Posterior cingulate gyrus (tissue), 11 donors: ENCODE data around the gene NR2F2.

Experiments used
- DNase-seq, 10 donors: peaks; one replicate each; pipeline versions ENCODE4 v3.0.0 to v3.0.0-alpha.2; 2020 to 2021; ENCODE audit warnings: mixed read lengths in 3 of 10
- intact Hi-C: fragments of 100-400 bp; cut with DNase I; formaldehyde crosslinking; loops from one replicate; pipeline ENCODE4 v1.15.1; 2023

Gene NR2F2

DNA sequence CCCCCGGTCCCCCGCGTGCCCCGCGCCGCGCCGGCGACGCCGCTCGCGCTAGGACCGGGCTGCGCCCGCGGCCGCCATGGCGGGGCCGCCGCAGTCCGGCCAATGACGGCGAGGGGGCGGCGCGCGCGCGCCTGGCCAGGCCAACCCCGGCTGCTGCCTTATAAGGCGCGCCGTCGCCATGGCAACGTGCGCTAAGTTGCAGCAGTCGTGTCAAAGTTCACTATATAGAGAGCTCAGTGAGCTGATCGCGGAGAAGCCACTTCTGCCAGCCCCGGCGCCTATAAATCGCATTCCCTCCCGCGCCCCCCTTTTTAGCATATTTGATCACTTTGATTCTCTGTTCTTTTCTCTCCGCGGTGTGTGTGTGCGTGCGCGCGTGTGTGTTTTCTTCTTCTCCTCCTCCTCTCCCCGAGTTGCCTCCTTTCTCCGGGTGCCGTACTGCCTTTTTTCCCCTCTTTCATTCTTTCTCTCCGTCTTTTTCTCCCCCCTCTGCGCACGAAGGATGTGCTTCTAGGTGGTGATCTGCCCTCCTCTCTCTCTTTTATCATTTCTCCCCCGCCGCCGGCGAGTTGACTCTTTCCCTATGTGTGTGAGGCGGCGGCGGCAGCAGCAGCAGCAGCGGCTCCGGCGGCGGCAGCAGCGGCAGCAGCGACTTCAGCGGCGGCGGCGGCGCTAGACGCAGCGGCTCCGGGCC, at the start of gene NR2F2:
Gene NR2F2, plus strand, starts transcription at position 251 of the 694 bp plus-strand sequence. CDS start 1,406 bp downstream, outside the sequence.
- peak in 9 of 10 donors; percentile 60 to 94 (median 75) for DNase-seq
- intact Hi-C loops, result no loop called here

GRCh38 chr15:96285305-96285704, 45.2 kb upstream of the NR2F2 start:
- intact Hi-C loops, result no loop called here
- no peak for DNase-seq

- no peak for DNase-seq
- intact Hi-C loops, result no loop called here
These were observed 44.7 kb upstream of the NR2F2 start for GRCh38 chr15:96285729-96286254.

GRCh38 chr15:96290679-96291078, 39.8 kb upstream of the NR2F2 start:
- intact Hi-C loops, result no loop called here
- no peak for DNase-seq

- no peak for DNase-seq
- intact Hi-C loops, result no loop called here
These were observed 37.9 kb upstream of the NR2F2 start for GRCh38 chr15:96292635-96293034.

DNA sequence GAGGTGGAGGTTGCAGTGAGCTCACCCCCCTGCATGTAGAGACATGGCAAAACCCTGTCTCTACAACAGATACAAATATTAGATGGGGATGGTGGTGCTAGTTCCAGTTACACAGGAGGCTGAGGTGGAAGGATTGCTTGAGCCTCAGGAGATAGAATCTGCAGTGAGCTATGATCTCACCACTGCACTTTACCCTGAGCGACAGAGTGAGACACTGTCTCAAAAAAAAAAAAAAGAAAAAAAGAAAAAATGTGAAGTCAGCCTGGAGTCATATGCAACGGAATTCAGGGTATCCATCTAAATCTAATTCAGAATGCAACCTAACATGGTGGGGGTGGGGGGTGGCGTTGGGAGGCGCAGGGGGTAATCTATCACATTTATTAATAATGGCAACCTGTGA, 37.1 kb upstream of the NR2F2 start:
- no peak for DNase-seq
- intact Hi-C loops, result no loop called here

DNA sequence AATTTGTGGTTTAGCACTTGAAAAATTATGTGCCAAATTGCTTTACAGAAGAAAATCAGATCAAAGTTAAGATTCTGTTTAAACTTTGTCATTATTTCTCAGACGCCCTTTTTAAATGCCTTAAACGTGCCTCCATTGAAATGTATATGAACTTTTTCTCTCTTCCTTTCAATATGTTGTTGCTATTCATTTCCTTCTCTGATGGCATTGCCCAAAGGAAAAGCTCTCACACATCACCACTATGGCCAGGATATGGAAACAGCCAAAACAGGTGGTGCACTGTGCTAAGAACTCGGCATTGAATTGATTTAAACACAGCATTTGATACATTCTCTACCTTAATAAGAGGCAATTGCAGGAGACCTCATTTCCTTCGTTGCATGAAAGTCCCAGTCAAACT, 35.7 kb upstream of the NR2F2 start:
- intact Hi-C loops, result no loop called here
- no peak for DNase-seq

DNA sequence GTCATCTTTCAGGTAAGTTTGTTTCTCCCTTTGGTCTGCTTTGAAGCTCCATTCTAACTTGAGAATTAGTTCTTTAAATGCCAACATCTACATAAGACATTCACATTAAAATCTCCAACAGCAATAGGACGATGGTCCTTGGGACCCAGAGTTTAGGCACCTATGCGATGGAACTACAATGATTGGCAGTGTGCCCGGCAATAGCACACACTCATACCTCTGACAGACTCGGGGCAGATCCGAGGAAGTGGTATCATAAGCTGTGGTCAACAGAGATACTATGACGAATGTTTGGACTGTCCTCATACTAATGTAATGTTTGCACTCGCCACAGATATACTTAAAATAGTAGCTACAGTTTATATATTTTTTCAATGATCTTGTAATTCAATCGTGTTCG, 34.2 kb upstream of the NR2F2 start:
- intact Hi-C loops, result no loop called here
- DNase-seq, result no peak

DNA sequence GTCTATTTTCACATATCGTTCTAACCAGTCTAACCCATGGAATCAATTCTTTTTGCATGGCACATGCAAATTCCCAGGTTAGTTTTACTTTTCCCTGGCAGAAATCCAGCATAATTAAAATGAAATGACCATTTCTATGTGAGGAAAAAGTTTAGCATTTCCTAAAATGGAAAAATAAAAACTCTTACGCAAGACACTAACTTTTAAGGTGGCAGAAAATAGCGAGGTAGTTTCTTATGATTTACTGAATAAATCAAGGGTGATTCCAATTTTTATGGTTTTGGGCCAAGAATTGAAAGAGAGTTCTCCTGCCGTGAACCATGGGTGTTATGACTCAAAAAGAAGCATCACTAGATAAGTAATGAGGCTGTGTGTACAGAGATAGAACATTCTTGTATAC, 32.7 kb upstream of the NR2F2 start:
- intact Hi-C loops, result no loop called here
- no peak for DNase-seq

- no peak for DNase-seq
- intact Hi-C loops, result no loop called here
These were observed 32.3 kb upstream of the NR2F2 start for GRCh38 chr15:96298217-96298616.

GRCh38 chr15:96300836-96301235, 29.7 kb upstream of the NR2F2 start:
- intact Hi-C loops, result no loop called here
- no peak for DNase-seq

DNA sequence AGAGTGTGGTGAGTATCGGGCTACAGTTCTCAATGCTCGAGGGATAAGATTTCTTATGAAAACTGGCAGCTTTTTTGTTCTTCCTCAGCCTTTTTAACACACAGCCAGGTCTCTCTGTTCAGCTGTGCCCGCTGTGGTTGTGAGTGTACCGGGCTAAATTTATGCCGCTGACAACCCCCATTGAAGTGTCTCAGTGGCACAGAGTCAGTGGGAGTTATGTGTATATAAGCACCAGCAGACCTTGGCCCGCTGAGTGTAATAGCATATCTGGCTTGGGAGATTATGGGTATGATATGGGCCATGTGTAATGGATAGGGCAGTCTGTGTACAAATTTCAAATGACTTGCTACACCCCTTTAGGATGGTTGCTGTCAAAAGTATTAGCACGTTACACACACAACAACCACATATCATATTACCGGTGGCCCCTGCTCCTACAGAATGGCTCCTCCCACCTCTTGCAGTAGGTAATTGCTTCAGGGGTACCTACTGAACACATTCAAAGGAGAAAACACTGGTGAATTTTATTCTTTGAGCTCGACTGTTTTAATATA, 26.9 kb upstream of the NR2F2 start:
- no peak for DNase-seq
- intact Hi-C loops, result no loop called here

DNA sequence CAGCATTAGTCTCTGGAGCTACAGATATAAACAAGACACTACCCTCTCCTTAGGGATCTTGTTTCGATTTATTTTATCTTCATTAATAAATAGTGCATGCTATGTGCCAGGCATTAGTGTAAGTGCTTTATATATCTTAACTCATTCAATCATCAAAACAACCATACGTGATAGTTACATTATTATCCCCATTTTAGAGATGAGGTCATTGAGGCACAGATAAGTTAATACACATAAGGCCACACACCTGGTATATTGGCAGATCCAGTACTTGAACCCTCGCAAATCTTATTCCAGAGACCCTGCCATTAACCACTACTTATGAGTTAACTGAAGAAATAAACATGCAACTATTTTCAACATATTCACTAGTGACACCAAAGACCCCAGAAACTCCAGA, 25.7 kb upstream of the NR2F2 start:
- intact Hi-C loops, result no loop called here
- no peak for DNase-seq

DNA sequence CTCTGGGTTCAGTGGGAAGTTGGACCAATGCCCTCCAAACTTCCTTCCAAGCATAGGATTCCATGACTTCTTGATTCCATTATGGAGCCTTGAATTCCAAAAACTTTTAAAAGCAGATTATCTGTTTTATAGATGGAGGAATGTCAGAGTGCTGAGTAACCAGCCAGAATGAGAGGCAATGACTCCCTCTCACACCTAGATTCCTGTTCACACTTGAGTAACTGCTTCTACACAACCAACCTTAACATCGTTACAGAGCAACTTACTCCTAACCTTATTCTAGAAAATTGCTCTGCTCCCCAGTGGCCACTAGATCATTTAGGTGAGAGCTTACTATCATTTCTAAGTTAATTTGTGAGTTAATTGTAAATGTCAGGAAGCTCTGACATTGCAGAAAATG, 24.2 kb upstream of the NR2F2 start:
- intact Hi-C loops, result no loop called here

DNA sequence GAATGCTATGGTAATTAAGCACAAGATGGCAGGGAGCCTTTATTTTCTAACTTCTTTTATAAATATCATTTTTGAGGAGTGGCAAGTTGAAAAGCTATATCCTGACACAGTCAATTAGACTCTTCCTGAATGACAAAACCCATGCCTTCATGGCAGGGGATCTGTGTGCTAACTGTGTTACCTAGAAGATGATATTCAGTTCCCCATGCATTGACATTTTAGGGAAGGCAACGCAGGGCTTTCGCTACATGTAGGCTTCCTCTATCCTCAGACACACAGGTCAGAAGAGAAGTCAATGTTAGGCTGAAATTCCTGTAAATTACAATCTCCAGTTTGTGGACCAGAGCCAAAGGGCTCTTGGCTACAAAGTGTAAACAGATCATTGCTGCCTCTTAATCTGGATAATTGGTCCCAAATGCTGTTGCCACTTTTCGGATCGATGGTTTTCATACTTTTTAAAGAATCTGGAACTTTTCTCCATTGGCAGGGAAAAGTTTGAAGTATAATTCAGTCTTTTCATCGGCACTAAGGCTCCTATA, 22.6 kb upstream of the NR2F2 start:
- intact Hi-C loops, result no loop called here

More for the DNA sequence above, 24.2 kb upstream of the NR2F2 start:
- DNase-seq, result no peak

DNA sequence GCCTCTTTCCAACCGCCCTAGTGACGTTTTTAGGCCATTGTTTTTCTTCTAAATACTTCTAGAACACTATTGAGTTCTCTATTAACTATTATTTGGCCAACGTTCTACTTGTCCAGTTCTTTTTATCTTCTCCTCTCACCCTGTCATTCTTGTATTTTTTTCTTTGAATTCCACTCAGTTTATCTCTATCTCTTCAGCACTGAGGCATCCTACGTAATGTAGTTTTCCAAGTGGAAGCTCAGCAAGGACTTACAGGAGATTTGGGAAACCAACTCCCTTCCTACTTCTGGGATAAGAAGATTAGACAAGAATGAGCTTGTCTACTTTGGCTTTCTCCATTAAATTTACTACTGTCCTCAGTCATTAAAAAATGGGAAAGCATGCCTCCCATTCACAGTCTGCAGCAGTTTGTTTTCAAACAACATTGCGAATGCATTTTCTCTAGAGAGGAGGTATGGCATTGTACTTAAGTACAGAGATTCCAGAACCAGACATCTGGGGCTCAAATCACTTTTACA, 21.3 kb upstream of the NR2F2 start:
- intact Hi-C loops, result no loop called here
- DNase-seq, result no peak

More for the DNA sequence above, 22.6 kb upstream of the NR2F2 start:
- no peak for DNase-seq

DNA sequence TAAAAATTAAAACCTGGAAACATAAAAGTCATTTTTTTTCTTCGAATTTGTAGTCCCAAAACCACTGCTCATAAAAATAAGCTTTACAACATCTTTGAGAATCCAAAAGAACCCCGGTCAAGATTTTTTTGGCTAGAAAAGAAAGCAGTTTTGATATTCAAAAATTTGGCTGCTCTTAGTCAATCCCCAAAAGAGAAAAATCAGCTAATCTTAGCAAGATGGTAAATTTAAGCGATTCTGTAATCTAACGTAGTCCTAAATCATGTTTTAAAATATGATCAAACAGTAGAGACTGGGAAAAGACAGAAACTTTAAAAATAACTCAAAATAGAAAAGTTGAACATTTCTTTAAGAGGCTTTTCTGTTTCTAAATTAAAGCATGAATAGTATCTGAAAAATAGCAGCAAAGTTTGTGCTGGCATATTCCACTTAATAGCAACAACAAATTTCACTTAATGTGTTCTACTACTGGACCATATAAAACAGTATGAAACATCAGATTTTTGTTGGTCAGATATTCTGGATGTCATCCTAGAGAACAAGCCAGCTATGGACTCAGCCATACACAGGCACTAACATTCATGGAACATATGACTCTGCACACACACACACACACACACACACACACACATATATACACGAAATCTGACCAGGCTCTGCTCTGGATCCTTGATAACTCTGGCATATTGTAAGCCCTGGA, 19.1 kb upstream of the NR2F2 start:
- intact Hi-C loops, result no loop called here
- DNase-seq, result no peak

- DNase-seq, result no peak
- intact Hi-C loops, result no loop called here
These were observed 18.6 kb upstream of the NR2F2 start for GRCh38 chr15:96311956-96312294.

DNA sequence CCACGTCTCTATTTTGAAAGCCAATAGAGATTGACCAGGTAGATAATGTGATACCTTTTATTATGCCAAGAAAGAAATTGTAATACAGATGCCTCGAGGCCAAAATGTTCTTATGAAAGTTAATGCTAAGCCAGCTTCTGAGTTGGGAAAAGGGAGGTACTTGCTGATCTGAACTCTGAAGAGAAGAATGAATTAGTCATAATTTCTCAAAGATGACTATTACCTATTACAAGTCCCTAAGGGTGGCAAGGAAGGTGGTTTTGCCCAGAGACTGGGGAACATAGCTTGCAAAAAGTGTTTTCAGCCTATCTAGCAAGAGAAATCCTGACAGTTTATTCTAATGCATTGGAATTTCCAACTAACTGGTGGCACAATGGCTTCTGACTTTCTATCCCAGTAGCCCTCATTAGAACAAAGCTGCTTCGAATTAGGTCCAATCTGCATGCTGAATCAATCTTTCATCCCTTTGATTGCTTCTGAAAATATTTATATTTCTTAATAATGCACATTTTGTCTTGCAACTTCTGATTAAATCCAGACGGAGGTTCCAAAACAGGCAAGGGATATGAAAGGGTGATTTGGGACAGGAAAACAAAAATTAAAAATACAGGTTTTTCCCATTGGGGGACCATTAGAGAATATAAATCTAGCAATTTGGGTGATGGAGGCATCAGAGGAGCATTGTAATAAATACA, 17.7 kb upstream of the NR2F2 start:
- intact Hi-C loops, result no loop called here
- no peak for DNase-seq

GRCh38 chr15:96314518-96314917, 16.0 kb upstream of the NR2F2 start:
- no peak for DNase-seq
- intact Hi-C loops, result no loop called here

GRCh38 chr15:96314963-96315362, 15.5 kb upstream of the NR2F2 start:
- intact Hi-C loops, result no loop called here

More at GRCh38 chr15:96314963-96315362, 15.5 kb upstream of the NR2F2 start:
- no peak for DNase-seq
